Astrocyte of the hippocampus (primary cell): ENCODE data around the gene PPM1H.

ENCODE experiments used
- DNase-seq: peaks from one replicate; pipeline ENCODE4 v3.0.0; 2011; ENCODE audit warnings: low read depth, low spot score

Gene PPM1H

GRCh38 chr12:62873826-62874448, 61.0 kb downstream of the PPM1H start:
- no peak for DNase-seq

GRCh38 chr12:62873116-62873825, 61.7 kb downstream of the PPM1H start:
- DNase-seq: no peak

- no peak for DNase-seq
Observed at GRCh38 chr12:62868820-62869219, 66.1 kb downstream of the PPM1H start.

DNA sequence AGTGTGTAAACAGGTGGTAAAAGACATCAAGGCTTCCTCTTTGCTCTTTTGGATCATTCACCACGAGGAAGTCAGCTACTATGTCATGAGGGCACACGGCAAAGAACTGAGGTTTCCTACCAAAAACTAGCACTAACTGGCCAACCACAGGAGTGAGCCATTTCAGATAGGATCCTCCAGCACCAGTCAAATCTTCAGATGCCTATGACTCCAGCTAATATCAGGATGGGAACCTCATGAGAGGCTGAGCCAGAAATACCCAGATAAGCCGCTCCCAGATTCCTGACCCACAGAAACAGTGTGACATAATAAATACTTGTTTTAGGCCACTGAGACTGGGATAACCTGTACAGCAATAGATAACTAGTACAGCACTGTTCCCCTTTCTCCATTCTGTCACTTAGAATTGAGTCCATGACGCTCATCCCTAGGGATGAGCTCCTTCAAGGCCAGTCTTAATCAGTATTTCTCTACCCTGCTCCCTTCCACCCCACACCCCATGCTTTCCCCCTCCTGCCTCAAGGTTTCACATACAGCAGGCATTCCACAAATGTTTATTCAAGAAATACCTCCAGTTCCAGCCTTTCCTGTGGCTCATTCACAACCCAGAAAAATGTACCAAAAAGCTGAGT, 68.4 kb downstream of the PPM1H start:
- peak; percentile 87 for DNase-seq

DNA sequence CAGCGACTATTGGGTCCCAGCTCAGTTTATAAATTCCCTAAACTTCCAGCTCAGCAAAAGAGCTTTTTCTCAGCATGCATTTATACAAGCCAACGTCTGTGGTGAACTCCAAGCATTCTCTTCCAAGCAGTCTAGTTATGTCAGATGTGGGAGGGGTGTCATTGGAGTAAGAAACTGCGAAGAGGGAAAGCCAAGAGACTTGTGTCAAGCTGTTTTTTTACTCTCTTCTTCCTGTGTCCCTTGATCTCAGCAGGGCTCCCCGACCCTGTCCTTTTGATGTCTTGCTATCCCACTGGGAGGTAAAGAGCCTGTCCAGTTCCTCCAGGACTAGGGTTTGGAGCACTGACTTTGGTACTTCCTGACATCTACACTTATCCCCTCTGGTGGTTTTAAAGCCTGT, 69.0 kb downstream of the PPM1H start:
- peak; percentile 69 for DNase-seq

- no peak for DNase-seq
Observed at GRCh38 chr12:62865065-62865464, 69.9 kb downstream of the PPM1H start.

GRCh38 chr12:62862259-62862881, 72.6 kb downstream of the PPM1H start:
- no peak for DNase-seq

GRCh38 chr12:62861586-62861985, 73.4 kb downstream of the PPM1H start:
- no peak for DNase-seq

- DNase-seq: no peak
Observed at GRCh38 chr12:62860501-62861411, 74.2 kb downstream of the PPM1H start.

DNA sequence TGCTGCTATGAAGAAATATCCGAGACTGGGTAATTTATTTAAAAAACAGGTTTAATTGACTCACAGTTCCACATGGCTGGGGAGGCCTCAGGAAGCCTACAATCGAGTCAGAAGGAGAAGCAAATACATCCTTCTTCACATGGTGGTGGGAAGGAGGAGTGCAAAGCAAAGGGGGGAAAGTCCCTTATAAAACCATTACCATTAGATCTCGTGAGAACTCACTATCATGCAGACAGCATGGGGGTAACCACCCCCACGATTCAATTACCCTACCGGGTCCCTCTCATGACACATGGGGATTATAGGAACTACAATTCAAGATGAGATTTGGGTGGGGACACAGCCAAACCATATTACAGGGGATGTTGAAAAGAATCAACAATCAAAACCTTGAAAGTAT, 74.9 kb downstream of the PPM1H start:
- DNase-seq: no peak

DNA sequence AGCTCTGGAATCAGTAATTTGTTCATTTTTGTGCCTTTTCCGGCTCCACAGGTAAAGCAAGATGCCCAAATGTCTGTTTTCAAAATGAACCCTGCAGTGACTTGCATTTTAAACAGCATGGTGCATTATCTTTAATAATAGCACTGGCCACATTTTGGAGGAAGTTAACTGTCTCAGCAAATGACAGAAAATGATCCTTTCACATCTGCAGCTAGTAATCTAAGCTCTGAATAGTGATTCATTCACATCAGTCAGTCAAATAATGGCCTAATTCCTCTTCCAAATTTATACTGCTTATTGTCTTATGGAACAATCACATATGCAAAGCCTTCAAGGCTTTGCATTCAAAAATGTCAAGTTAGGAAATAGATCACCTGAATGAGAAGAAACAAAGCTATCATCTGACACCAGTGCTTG, 75.6 kb downstream of the PPM1H start:
- DNase-seq: no peak

GRCh38 chr12:62856454-62856853, 78.5 kb downstream of the PPM1H start:
- DNase-seq: no peak

- no peak for DNase-seq
Observed at GRCh38 chr12:62854024-62854423, 80.9 kb downstream of the PPM1H start.

DNA sequence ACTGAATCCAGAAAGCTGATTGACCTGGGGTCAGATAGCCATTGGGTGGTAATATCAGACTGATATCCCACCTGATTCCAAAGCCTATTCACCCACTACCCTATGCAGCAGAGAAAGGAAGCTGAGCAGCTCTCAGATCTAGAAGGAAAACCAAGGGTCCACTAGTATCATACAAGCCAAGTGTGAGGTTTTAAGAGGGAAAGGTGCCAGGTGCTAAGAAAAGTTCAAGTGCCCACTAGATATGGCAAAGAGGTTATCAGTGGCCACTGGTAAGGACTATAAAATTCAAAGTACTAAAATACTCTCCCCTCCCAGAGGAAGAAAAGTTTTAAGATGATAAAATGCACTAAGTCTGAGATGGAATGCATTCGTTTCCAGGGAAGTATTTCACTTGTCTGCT, 85.6 kb downstream of the PPM1H start:
- no peak for DNase-seq

- peak; percentile 85 for DNase-seq
Observed at GRCh38 chr12:62848418-62848817, 86.5 kb downstream of the PPM1H start.

DNA sequence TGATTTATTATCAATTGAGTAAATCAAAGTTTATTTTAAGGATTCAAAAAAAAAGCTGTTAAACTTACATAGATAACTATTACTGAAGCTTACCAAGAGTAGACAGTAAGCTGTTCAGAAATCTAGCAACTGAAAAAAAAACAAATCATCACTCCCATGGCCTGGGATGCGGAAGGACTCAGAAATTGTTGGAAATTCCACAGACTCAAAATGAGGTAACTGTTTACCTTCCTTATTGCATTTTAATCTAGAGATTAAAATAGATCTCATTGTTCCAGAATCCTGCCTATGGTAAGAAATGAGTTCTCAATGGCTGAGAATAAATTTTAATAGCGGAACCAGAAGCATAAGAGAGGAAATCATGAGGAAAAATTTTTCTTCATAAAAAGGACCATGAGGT, 87.2 kb downstream of the PPM1H start:
- DNase-seq: no peak

GRCh38 chr12:62846491-62846890, 88.5 kb downstream of the PPM1H start:
- DNase-seq: peak; percentile 50

- DNase-seq: no peak
Observed at GRCh38 chr12:62844915-62845314, 90.0 kb downstream of the PPM1H start.

DNA sequence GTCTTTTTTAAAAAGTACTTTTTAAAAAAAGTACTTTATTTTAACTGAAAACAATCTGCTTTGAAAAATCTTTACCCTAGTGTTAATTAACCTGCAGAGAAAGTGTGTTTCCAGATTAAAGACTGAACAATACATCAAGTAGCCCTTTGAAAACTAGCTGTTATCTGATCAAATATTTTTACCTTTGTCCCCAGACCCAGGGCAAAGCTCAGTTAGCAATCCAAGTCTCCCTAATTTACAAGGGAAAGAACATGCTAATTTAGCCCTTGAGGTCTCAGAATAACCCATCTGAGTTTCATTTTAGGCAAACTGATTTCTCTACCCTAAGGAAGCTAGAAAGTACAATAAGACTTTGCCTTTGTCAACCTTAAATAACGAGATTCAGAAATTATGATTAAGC, 91.2 kb downstream of the PPM1H start:
- DNase-seq: no peak

- no peak for DNase-seq
Observed at GRCh38 chr12:62841846-62842245, 93.1 kb downstream of the PPM1H start.

GRCh38 chr12:62840806-62841205, 94.1 kb downstream of the PPM1H start:
- no peak for DNase-seq
